K562 (cell line): ENCODE results near the gene NME2. TPM values are rescaled to one million over a fixed set of nuclear protein-coding genes. Genes with fewer than 3 reads are reported as not detected.

ENCODE experiments used
- ARID1B ChIP-seq: fragments of 450-650 bp; IDR thresholded peaks from 2 replicates; pipeline ENCODE4 v1.6.1; 2016; ENCODE audit warnings: antibody characterized with exemption, mild to moderate bottlenecking, inconsistent platforms
- BCOR ChIP-seq: fragments of 450-650 bp; IDR thresholded peaks from 2 replicates; pipeline ENCODE4 v1.6.1; 2016
- CC2D1A ChIP-seq: fragments of 450-650 bp; IDR thresholded peaks from 2 replicates; pipeline ENCODE4 v1.6.1; 2017; ENCODE audit warnings: mild to moderate bottlenecking
- CTBP1 ChIP-seq: fragments of 450-650 bp; IDR thresholded peaks from 2 replicates; pipeline ENCODE4 v1.6.1; 2016; ENCODE audit warnings: borderline replicate concordance
- FOXP1 ChIP-seq: sonication (generic); formaldehyde crosslinking; IDR thresholded peaks from 2 replicates; pipeline ENCODE4 v1.8.0; 2022; ENCODE audit warnings: mild to moderate bottlenecking, missing genetic modification reagents
- LARP7 ChIP-seq: fragments of 450-650 bp; IDR thresholded peaks from 2 replicates; pipeline ENCODE4 v1.6.1; 2016
- MTA1 ChIP-seq: fragments of 450-650 bp; IDR thresholded peaks from 2 replicates; pipeline ENCODE4 v1.6.1; 2017; ENCODE audit warnings: borderline replicate concordance
- NCOR1 ChIP-seq: fragments of 450-650 bp; IDR thresholded peaks from 2 replicates; pipeline ENCODE4 v1.6.1; 2016; ENCODE audit warnings: mild to moderate bottlenecking, moderate library complexity
- RBFOX2 ChIP-seq: fragments of 200-400 bp; formaldehyde crosslinking; IDR thresholded peaks from 2 replicates; pipeline ENCODE4 v1.6.1; 2017; ENCODE audit warnings: low read depth, mild to moderate bottlenecking, low read length, moderate library complexity
- RCOR1 ChIP-seq, 2 experiments: IDR thresholded peaks; 2 replicates each; pipeline ENCODE4 v1.6.1; 2012; ENCODE audit warnings: low read depth in 2 of 2, low read length in 2 of 2, borderline replicate concordance in 1 of 2, improper control_type of control experiment in 1 of 2
- SMARCA4 ChIP-seq: fragments of 450-650 bp; IDR thresholded peaks from 2 replicates; pipeline ENCODE4 v1.6.1; 2016
- SP1 ChIP-seq: sonication (generic); formaldehyde crosslinking; IDR thresholded peaks from 2 replicates; pipeline ENCODE4 v1.8.1; 2022; ENCODE audit warnings: mild to moderate bottlenecking, missing genetic modification reagents
- YY1 ChIP-seq, 3 experiments: IDR thresholded peaks; 2 replicates each; pipeline ENCODE4 v1.6.1; 2011; ENCODE audit warnings: low read length in 2 of 3, mild to moderate bottlenecking in 2 of 3, moderate library complexity in 2 of 3, borderline replicate concordance in 1 of 3, control low read depth in 1 of 3, low read depth in 1 of 3; ENCODE audit not compliant: insufficient read depth in 3 of 3, insufficient replicate concordance in 2 of 3, control insufficient read depth in 1 of 3, insufficient read length in 1 of 3; ENCODE audit errors: extremely low read depth in 1 of 3
- ZNF197 ChIP-seq: fragments of 200-800 bp; sonication (Bioruptor generic); IDR thresholded peaks from 2 replicates; pipeline ENCODE4 v1.6.1; 2016; ENCODE audit warnings: low read depth, missing genetic modification characterization, missing compliant biosample characterization
- ZNF668 ChIP-seq: fragments of 250-450 bp; sonication (Bioruptor Pico); IDR thresholded peaks from 2 replicates; pipeline ENCODE4 v1.8.0; 2022; ENCODE audit warnings: mild to moderate bottlenecking, inconsistent platforms
- polyA plus RNA-seq, 8 experiments: library from polyadenylated mRNA; depleted of rRNA in 4 of 8; stranded (reverse) in 5 of 8; unstranded in 3 of 8; fragments of >200 nt; fragmentation: Nextera tagmentation in 2 of 8; fragmentation: Illumina TruSeq in 1 of 8; extraction: Ambion mirVana in 2 of 8; extraction: Trizol in 1 of 8; gene quantifications; 2 replicates each; pipeline versions ENCODE4 v1.2.1 to v1.2.3, GENCODE V29; 2011 to 2014; ENCODE audit warnings: inconsistent platforms in 1 of 8, missing spikeins in 1 of 8
- total RNA-seq, 7 experiments: library from RNA; depleted of rRNA in 6 of 7; stranded (reverse); fragments of >200 nt in 6 of 7; fragmentation: Illumina TruSeq in 2 of 7; extraction: Trizol in 2 of 7; gene quantifications; 2 replicates each; pipeline versions ENCODE4 v1.2.1 to v1.2.3, GENCODE V29; 2011 to 2021; ENCODE audit warnings: low replicate concordance in 1 of 7
- TF ChIP-seq, protein P1 (sequence below), 2 experiments: fragments of 450-650 bp in 1 of 2; IDR thresholded peaks; 2 replicates each; pipeline ENCODE4 v1.6.1; 2011 to 2017; ENCODE audit warnings: low read depth in 2 of 2, antibody characterized with exemption in 1 of 2, borderline replicate concordance in 1 of 2, low read length in 1 of 2, mild to moderate bottlenecking in 1 of 2, mixed read lengths in 1 of 2; ENCODE audit not compliant: control insufficient read depth in 1 of 2
- TF ChIP-seq, protein P2 (sequence below), 2 experiments: fragments of 450-650 bp; IDR thresholded peaks; 2 replicates each; pipeline ENCODE4 v1.6.1; 2018; ENCODE audit warnings: mild to moderate bottlenecking in 2 of 2, low read depth in 1 of 2; ENCODE audit not compliant: partially characterized antibody in 2 of 2
- TF ChIP-seq, protein P3 (sequence below): sonication (generic); formaldehyde crosslinking; IDR thresholded peaks from 2 replicates; pipeline ENCODE4 v1.8.1; 2023; ENCODE audit warnings: mild to moderate bottlenecking, missing genetic modification reagents

Gene NME2
- total and polyA plus RNA-seq, 9 of the 15 experiments (the other 6 are each of a cell fraction or from before 2014, with no cell fraction given): 684 to 1,202 (median 924) TPM

DNA sequence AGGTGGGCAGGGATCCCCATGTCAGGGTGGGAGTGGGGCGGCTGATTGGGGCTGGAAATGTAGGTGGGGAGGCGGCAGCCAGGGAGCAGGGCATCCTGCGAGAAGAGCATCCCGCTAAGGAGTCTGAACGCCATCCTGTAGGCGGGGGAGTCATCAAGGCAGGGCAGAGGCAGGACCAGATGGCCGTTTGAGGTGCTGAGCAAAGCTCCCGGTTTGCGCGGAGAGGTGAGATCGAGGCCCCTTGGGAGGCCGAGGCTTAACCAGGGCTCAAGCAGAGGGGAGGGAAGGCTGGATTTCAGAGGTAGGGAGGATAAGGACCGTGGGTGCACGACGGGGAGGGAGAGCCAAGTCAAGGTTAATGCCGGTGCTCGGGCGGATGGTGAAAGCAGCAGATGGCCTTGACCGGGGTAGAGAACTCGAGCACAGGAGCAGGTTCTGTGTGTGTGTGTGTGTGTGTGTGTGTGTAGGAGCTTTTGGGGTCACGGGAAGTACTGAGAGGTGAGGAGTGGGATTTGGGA is 472 bp upstream of the NME2 start (continued):
- TF ChIP-seq, protein P1, sequence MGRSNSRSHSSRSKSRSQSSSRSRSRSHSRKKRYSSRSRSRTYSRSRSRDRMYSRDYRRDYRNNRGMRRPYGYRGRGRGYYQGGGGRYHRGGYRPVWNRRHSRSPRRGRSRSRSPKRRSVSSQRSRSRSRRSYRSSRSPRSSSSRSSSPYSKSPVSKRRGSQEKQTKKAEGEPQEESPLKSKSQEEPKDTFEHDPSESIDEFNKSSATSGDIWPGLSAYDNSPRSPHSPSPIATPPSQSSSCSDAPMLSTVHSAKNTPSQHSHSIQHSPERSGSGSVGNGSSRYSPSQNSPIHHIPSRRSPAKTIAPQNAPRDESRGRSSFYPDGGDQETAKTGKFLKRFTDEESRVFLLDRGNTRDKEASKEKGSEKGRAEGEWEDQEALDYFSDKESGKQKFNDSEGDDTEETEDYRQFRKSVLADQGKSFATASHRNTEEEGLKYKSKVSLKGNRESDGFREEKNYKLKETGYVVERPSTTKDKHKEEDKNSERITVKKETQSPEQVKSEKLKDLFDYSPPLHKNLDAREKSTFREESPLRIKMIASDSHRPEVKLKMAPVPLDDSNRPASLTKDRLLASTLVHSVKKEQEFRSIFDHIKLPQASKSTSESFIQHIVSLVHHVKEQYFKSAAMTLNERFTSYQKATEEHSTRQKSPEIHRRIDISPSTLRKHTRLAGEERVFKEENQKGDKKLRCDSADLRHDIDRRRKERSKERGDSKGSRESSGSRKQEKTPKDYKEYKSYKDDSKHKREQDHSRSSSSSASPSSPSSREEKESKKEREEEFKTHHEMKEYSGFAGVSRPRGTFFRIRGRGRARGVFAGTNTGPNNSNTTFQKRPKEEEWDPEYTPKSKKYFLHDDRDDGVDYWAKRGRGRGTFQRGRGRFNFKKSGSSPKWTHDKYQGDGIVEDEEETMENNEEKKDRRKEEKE (IDR thresholded peaks at IDR 0.05; ENCODE audit: borderline replicate concordance in 1 of 2, control insufficient read depth in 1 of 2, low read depth in 2 of 2, low read length in 1 of 2): peak in 1 of 2 experiments; percentile 51; a peak in 1 of 4 replicates
- TF ChIP-seq, protein P2, sequence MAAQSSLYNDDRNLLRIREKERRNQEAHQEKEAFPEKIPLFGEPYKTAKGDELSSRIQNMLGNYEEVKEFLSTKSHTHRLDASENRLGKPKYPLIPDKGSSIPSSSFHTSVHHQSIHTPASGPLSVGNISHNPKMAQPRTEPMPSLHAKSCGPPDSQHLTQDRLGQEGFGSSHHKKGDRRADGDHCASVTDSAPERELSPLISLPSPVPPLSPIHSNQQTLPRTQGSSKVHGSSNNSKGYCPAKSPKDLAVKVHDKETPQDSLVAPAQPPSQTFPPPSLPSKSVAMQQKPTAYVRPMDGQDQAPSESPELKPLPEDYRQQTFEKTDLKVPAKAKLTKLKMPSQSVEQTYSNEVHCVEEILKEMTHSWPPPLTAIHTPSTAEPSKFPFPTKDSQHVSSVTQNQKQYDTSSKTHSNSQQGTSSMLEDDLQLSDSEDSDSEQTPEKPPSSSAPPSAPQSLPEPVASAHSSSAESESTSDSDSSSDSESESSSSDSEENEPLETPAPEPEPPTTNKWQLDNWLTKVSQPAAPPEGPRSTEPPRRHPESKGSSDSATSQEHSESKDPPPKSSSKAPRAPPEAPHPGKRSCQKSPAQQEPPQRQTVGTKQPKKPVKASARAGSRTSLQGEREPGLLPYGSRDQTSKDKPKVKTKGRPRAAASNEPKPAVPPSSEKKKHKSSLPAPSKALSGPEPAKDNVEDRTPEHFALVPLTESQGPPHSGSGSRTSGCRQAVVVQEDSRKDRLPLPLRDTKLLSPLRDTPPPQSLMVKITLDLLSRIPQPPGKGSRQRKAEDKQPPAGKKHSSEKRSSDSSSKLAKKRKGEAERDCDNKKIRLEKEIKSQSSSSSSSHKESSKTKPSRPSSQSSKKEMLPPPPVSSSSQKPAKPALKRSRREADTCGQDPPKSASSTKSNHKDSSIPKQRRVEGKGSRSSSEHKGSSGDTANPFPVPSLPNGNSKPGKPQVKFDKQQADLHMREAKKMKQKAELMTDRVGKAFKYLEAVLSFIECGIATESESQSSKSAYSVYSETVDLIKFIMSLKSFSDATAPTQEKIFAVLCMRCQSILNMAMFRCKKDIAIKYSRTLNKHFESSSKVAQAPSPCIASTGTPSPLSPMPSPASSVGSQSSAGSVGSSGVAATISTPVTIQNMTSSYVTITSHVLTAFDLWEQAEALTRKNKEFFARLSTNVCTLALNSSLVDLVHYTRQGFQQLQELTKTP (IDR thresholded peaks at IDR 0.05; ENCODE audit: low read depth in 1 of 2, partially characterized antibody in 2 of 2): peak; percentile 33 to 55
- peak in 2 of 3 experiments; percentile 14 to 21 for TF ChIP-seq YY1 (IDR thresholded peaks at IDR 0.05; ENCODE audit: borderline replicate concordance in 1 of 3, control insufficient read depth in 1 of 3, extremely low read depth in 1 of 3, insufficient read depth in 3 of 3, insufficient read length in 1 of 3, insufficient replicate concordance in 2 of 3, low read depth in 1 of 3, low read length in 2 of 3)
- TF ChIP-seq, protein P3, sequence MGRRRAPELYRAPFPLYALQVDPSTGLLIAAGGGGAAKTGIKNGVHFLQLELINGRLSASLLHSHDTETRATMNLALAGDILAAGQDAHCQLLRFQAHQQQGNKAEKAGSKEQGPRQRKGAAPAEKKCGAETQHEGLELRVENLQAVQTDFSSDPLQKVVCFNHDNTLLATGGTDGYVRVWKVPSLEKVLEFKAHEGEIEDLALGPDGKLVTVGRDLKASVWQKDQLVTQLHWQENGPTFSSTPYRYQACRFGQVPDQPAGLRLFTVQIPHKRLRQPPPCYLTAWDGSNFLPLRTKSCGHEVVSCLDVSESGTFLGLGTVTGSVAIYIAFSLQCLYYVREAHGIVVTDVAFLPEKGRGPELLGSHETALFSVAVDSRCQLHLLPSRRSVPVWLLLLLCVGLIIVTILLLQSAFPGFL (CRISPR knock-in tag): no peak
- TF ChIP-seq RCOR1 (IDR thresholded peaks at IDR 0.05; ENCODE audit: borderline replicate concordance in 1 of 2, low read depth in 2 of 2, low read length in 2 of 2): peak in 1 of 2 experiments; percentile 39; a peak in 1 of 4 replicates
- TF ChIP-seq SMARCA4: peak; percentile 61; the same call in 1 of the 2 replicates
- no peak for TF ChIP-seq FOXP1 (CRISPR knock-in tag)
- TF ChIP-seq ARID1B: peak; percentile 70
- peak; percentile 37 for TF ChIP-seq NCOR1
- TF ChIP-seq RBFOX2: no peak
- TF ChIP-seq ZNF197 (CRISPR knock-in tag): no peak
- TF ChIP-seq SP1 (CRISPR knock-in tag): 0 out of 2 replicates have a peak, but pooled peaks have one; percentile 57
- TF ChIP-seq MTA1: 0 out of 2 replicates have a peak, but pooled peaks have one; percentile 33
- TF ChIP-seq LARP7: peak; percentile 89
- peak; percentile 55 for TF ChIP-seq BCOR
- TF ChIP-seq CTBP1: peak; percentile 91
- no peak for TF ChIP-seq ZNF668
- TF ChIP-seq CC2D1A: peak; percentile 63
